ENCODE measurements around the gene DDX50.

GRCh38 chr10:68869623-68870022 lies 31.5 kb upstream of the DDX50 start:
- TF ChIP-seq CTCF (IDR thresholded peaks at IDR 0.05): no peak
- no peak for TF ChIP-seq ZFX (IDR thresholded peaks at IDR 0.05; ENCODE audit: borderline replicate concordance)

All from 22Rv1 (cell line).